IMR-90 (cell line): ENCODE results near the gene CLEC3B. TPM values are rescaled to one million over a fixed set of nuclear protein-coding genes. Genes with fewer than 3 reads are reported as not detected.

ENCODE experiments used
- ATAC-seq: fragments of 200-7000 bp; cut with Tn5 transposase; 2 replicates; pipeline ENCODE4 v1.9.1; 2020; ENCODE audit warnings: low read depth, mild to moderate bottlenecking, moderate library complexity
- BruUV-seq: library from RNA; stranded (reverse); fragments of 400-500 nt; replicated peaks from 2 replicates; lab custom pipeline; 2021; lab: Mats Ljungman, UMichigan
- CTCF ChIA-PET: fragments of 300-600 bp; formaldehyde crosslinking; extraction: SDS; loops from one replicate; lab custom pipeline; 2021; ENCODE audit warnings: antibody characterized with exemption; lab: Yijun Ruan, JAX
- POLR2A ChIA-PET: fragments of 300-600 bp; sonication (Branson Sonifier 250); formaldehyde crosslinking; loops from one replicate; lab custom pipeline; 2022; ENCODE audit warnings: antibody characterized with exemption; ENCODE audit not compliant: unreplicated experiment; lab: Charles Lee
- DNase-seq: peaks from one replicate; pipeline ENCODE4 v3.0.0; 2013
- H2AFZ ChIP-seq: replicated peaks from 2 replicates; pipeline ENCODE3; 2013; ENCODE audit warnings: low read length, mild to moderate bottlenecking; ENCODE audit not compliant: poor library complexity
- H2AK5ac ChIP-seq: 2 replicates; pipeline ENCODE4 v1.6.1; 2013; ENCODE audit warnings: low read depth, low read length, inconsistent platforms
- H2AK9ac ChIP-seq: replicated peaks from 2 replicates; pipeline ENCODE3; 2013; ENCODE audit warnings: mild to moderate bottlenecking, low read depth, low read length, moderate library complexity; ENCODE audit not compliant: poor library complexity
- H2BK120ac ChIP-seq: 2 replicates; pipeline ENCODE4 v1.6.1; 2013; ENCODE audit warnings: low read depth, low read length, inconsistent platforms
- H2BK15ac ChIP-seq: 3 replicates; pipeline ENCODE4 v1.6.1; 2013; ENCODE audit warnings: low read depth, low read length, inconsistent platforms
- H2BK20ac ChIP-seq: 2 replicates; pipeline ENCODE4 v1.6.1; 2013; ENCODE audit warnings: low read depth, mild to moderate bottlenecking, inconsistent platforms, low read length, moderate library complexity
- H2BK5ac ChIP-seq: 2 replicates; pipeline ENCODE4 v1.6.1; 2013; ENCODE audit warnings: mild to moderate bottlenecking, low read depth, low read length, inconsistent platforms; ENCODE audit not compliant: poor library complexity, severe bottlenecking
- H3K14ac ChIP-seq: replicated peaks from 2 replicates; pipeline ENCODE4 v1.6.1; 2013; ENCODE audit warnings: low read depth, low read length, inconsistent platforms
- H3K18ac ChIP-seq: 2 replicates; pipeline ENCODE4 v1.6.1; 2013; ENCODE audit warnings: low read depth, low read length, control low read depth
- H3K23ac ChIP-seq: 2 replicates; pipeline ENCODE4 v1.6.1; 2013; ENCODE audit warnings: low read depth, low read length, inconsistent platforms
- H3K27ac ChIP-seq: 2 replicates; pipeline ENCODE4 v1.5.1; 2013; ENCODE audit warnings: mild to moderate bottlenecking, control low read depth, low read length; ENCODE audit not compliant: insufficient read depth
- H3K27me3 ChIP-seq: 2 replicates; pipeline ENCODE4 v1.6.1; 2013; ENCODE audit warnings: low read length; ENCODE audit not compliant: control insufficient read depth, insufficient read depth
- H3K36me3 ChIP-seq: 2 replicates; pipeline ENCODE4 v1.6.1; 2013; ENCODE audit warnings: low read length, mixed read lengths; ENCODE audit not compliant: control insufficient read depth, insufficient read depth
- H3K4ac ChIP-seq: 2 replicates; pipeline ENCODE4 v1.6.1; 2013; ENCODE audit warnings: low read depth, low read length, inconsistent platforms
- H3K4me1 ChIP-seq: 2 replicates; pipeline ENCODE4 v1.6.1; 2013; ENCODE audit warnings: low read length, mixed read lengths; ENCODE audit not compliant: control insufficient read depth, insufficient read depth
- H3K4me2 ChIP-seq: 2 replicates; pipeline ENCODE4 v1.6.1; 2013; ENCODE audit warnings: low read depth, mild to moderate bottlenecking, control low read depth, low read length, moderate library complexity
- H3K4me3 ChIP-seq: 2 replicates; pipeline ENCODE4 v1.5.1; 2013; ENCODE audit warnings: low read depth, mild to moderate bottlenecking, control low read depth, low read length, moderate library complexity; ENCODE audit not compliant: insufficient read depth
- H3K56ac ChIP-seq: 2 replicates; pipeline ENCODE4 v1.6.1; 2013; ENCODE audit warnings: low read length, inconsistent platforms; ENCODE audit not compliant: insufficient read depth; ENCODE audit errors: extremely low read depth
- H3K79me1 ChIP-seq, 2 experiments: 2 replicates each; pipeline ENCODE4 v1.6.1; 2013; ENCODE audit warnings: low read length in 2 of 2, inconsistent platforms in 1 of 2, low read depth in 1 of 2
- H3K9ac ChIP-seq: 2 replicates; pipeline ENCODE4 v1.6.1; 2013; ENCODE audit warnings: low read depth, low read length, control low read depth
- H3K9me1 ChIP-seq: 2 replicates; pipeline ENCODE4 v1.6.1; 2013; ENCODE audit warnings: low read length, inconsistent platforms; ENCODE audit not compliant: insufficient read depth
- H3K9me3 ChIP-seq: 2 replicates; pipeline ENCODE4 v1.6.1; 2013; ENCODE audit warnings: low read length; ENCODE audit not compliant: control insufficient read depth, insufficient read depth
- H4K20me1 ChIP-seq: 2 replicates; pipeline ENCODE4 v1.6.1; 2013; ENCODE audit warnings: low read length, inconsistent platforms; ENCODE audit not compliant: insufficient read depth
- H4K5ac ChIP-seq: 2 replicates; pipeline ENCODE4 v1.6.1; 2013; ENCODE audit warnings: mild to moderate bottlenecking, low read depth, low read length, control low read depth
- H4K8ac ChIP-seq, 2 experiments: 2 replicates each; pipeline ENCODE4 v1.6.1; 2013; ENCODE audit warnings: low read depth in 2 of 2, low read length in 2 of 2, control low read depth in 1 of 2, inconsistent platforms in 1 of 2
- H4K91ac ChIP-seq: 2 replicates; pipeline ENCODE4 v1.6.1; 2013; ENCODE audit warnings: low read depth, low read length, inconsistent platforms; ENCODE audit not compliant: insufficient read depth
- MAFK ChIP-seq: IDR thresholded peaks from 2 replicates; pipeline ENCODE4 v1.6.1; 2012; ENCODE audit warnings: low read depth, low read length, improper control_type of control experiment
- WGBS, 2 experiments: methylation state at CpG; one replicate each; pipeline versions ENCODE4 v1.1.5 to v1.1.7; 2013; ENCODE audit warnings: missing lambda C conversion rate in 2 of 2; ENCODE audit not compliant: insufficient read length in 1 of 2; ENCODE audit errors: extremely low coverage in 2 of 2; 5-methylcytosine and 5-hydroxymethylcytosine counted together
- dilution Hi-C: fragments of 300-500 bp; cut with HindIII; formaldehyde crosslinking; loops from one replicate; pipeline ENCODE4 v1.14.3; 2018; ENCODE audit warnings: low sequenced_read_pairs; ENCODE audit not compliant: unreplicated experiment
- in situ Hi-C: fragments of 300-500 bp; cut with MboI; formaldehyde crosslinking; loops from 3 replicates; pipeline ENCODE4 v1.14.3; 2019; ENCODE audit warnings: low sequenced_read_pairs, inconsistent platforms, mixed read lengths
- intact Hi-C: fragments of 100-400 bp; cut with micrococcal nuclease; formaldehyde crosslinking; loops from 2 replicates; pipeline ENCODE4 v1.10.0; 2022
- polyA plus RNA-seq, 3 experiments: library from polyadenylated mRNA; depleted of rRNA; stranded (reverse); fragments of >200 nt; gene quantifications; 2 replicates each; pipeline ENCODE4 v1.2.3, GENCODE V29; 2012; ENCODE audit warnings: low replicate concordance in 1 of 3
- total RNA-seq: library from RNA; depleted of rRNA; stranded (reverse); fragments of >200 nt; gene quantifications from 2 replicates; pipeline ENCODE4 v1.2.3, GENCODE V29; 2012
- TF ChIP-seq, protein P1 (sequence below): conservative IDR thresholded peaks from 2 replicates; pipeline ENCODE4 v1.5.1; 2012; ENCODE audit warnings: mild to moderate bottlenecking, low read depth, low read length, improper control_type of control experiment

CLEC3B gene
- total and polyA plus RNA-seq, 2 of the 4 experiments (the other 2 are of a cell fraction): 3.6 to 13.2 TPM

DNA sequence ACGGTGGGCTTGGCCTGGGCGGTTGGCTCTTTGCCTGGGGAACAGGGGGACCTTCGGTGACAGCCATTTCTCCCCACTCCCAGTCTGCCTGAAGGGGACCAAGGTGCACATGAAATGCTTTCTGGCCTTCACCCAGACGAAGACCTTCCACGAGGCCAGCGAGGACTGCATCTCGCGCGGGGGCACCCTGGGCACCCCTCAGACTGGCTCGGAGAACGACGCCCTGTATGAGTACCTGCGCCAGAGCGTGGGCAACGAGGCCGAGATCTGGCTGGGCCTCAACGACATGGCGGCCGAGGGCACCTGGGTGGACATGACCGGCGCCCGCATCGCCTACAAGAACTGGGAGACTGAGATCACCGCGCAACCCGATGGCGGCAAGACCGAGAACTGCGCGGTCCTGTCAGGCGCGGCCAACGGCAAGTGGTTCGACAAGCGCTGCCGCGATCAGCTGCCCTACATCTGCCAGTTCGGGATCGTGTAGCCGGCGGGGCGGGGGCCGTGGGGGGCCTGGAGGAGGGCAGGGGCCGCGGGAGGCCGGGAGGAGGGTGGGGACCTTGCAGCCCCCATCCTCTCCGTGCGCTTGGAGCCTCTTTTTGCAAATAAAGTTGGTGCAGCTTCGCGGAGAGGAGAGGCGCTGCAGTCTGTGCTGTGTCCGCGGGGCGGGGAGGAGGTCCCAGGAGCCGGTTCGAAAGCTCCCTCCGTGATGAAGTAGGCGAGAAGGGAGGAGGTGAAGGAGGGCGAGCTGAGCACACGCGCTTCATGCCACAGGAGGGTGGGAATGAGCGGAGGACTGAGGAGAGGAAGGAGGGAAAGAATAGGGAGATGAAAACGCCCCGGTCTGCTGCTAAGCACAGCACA lies 9.6 kb downstream of the CLEC3B start:
- peak overlapping the region; percentile 53; the same call in 1 of the 2 replicates for H3K14ac ChIP-seq
- DNase-seq: peak; percentile 35
- intact Hi-C loops: loop anchor here (2.0 to 10.0 kb wide), 3 partner anchors 501 to 1047 kb away; no protein-coding TSS in a partner anchor
- peak; percentile 65 for ATAC-seq
- peaks cover 9% of the 10 kb centered on the region; the same call in 1 of the 2 replicates for H3K4me1 ChIP-seq
- H3K18ac ChIP-seq: peak overlapping the region; percentile 6; the same call in 1 of the 2 replicates
- no peaks in the 10 kb centered on the region for H3K79me1 ChIP-seq
- TF ChIP-seq MAFK: no peak
- TF ChIP-seq, protein P1, sequence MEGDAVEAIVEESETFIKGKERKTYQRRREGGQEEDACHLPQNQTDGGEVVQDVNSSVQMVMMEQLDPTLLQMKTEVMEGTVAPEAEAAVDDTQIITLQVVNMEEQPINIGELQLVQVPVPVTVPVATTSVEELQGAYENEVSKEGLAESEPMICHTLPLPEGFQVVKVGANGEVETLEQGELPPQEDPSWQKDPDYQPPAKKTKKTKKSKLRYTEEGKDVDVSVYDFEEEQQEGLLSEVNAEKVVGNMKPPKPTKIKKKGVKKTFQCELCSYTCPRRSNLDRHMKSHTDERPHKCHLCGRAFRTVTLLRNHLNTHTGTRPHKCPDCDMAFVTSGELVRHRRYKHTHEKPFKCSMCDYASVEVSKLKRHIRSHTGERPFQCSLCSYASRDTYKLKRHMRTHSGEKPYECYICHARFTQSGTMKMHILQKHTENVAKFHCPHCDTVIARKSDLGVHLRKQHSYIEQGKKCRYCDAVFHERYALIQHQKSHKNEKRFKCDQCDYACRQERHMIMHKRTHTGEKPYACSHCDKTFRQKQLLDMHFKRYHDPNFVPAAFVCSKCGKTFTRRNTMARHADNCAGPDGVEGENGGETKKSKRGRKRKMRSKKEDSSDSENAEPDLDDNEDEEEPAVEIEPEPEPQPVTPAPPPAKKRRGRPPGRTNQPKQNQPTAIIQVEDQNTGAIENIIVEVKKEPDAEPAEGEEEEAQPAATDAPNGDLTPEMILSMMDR: 0 out of 2 replicates have a peak, but pooled peaks have one; percentile 6
- no peaks in the 10 kb centered on the region for H3K9me1 ChIP-seq
- WGBS, 2 experiments: 35% methylated on average over 25 of the region's 64 CpGs; no CpG with 5 or more reads in 1 of the 2 experiments
- H3K36me3 ChIP-seq: no peaks in the 10 kb centered on the region
- peak overlapping the region; percentile 70 for H2BK120ac ChIP-seq
- H3K9me3 ChIP-seq: no peaks in the 10 kb centered on the region
- dilution Hi-C loops: loop anchor here (25.0 kb wide), 1 partner anchor 477 kb away; no protein-coding TSS in a partner anchor
- H2BK5ac ChIP-seq: no peak overlapping the region
- peak overlapping the region; percentile 39; the same call in 1 of the 2 replicates for H2AK5ac ChIP-seq
- H3K56ac ChIP-seq: no peak overlapping the region
- peak overlapping the region; percentile 80 for H2AK9ac ChIP-seq
- no peaks in the 10 kb centered on the region for H3K27me3 ChIP-seq
- POLR2A ChIA-PET: no interaction called here
- in situ Hi-C loops: loop anchor here (5.0 to 25.0 kb wide), 4 partner anchors 472 to 1052 kb away; no protein-coding TSS in a partner anchor
- CTCF ChIA-PET: interaction anchor here (0.6 to 3.5 kb wide), 4 partner anchors 56 to 624 kb away, joined by 3 to 21 read pairs (median 5); no protein-coding TSS in a partner anchor
- H3K4me2 ChIP-seq: peak overlapping the region; percentile 62
- H4K8ac ChIP-seq: peak overlapping the region; percentile 21 to 58; a peak in 3 of 4 replicates
- peak overlapping the region; percentile 67 for H4K91ac ChIP-seq
- H2BK15ac ChIP-seq: peak overlapping the region; percentile 43; the same call in 2 of the 3 replicates
- peak overlapping the region; percentile 95 for H2AFZ ChIP-seq
- H3K4me3 ChIP-seq: peak overlapping the region; percentile 29
- H3K23ac ChIP-seq: peak overlapping the region; percentile 15; the same call in 1 of the 2 replicates
- H3K9ac ChIP-seq: peak overlapping the region; percentile 12
- peak overlapping the region; percentile 17; the same call in 1 of the 2 replicates for H3K4ac ChIP-seq
- H3K27ac ChIP-seq: no peak overlapping the region
- H2BK20ac ChIP-seq: 0 out of 2 replicates have a peak overlapping the region, but pooled peaks have one; percentile 35
- no peak overlapping the region for H4K5ac ChIP-seq
- no TSS peak for BruUV-seq
- H4K20me1 ChIP-seq: no peaks in the 10 kb centered on the region
